ENCODE data around the gene PLD3.

GRCh38 chr19:40317338-40317737, 31.2 kb upstream of the PLD3 start:
- no peak for TF ChIP-seq CTCF (IDR thresholded peaks at IDR 0.05)
- TF ChIP-seq POLR2A (IDR thresholded peaks at IDR 0.05), result no peak

All from uterus (tissue), 2 donors.